Prostate gland (tissue), 2 donors: Measurements from ENCODE around the gene PRKRIP1.

Experiments
- POLR2A ChIP-seq: fragments of 450-650 bp; IDR thresholded peaks from one replicate; pipeline ENCODE4 v1.6.1; 2016; ENCODE audit warnings: antibody characterized with exemption, mild to moderate bottlenecking
- TF ChIP-seq, protein P1 (sequence below), 4 experiments: fragments of 200-600 bp in 2 of 4; fragments of 450-650 bp in 2 of 4; sonication (generic) in 2 of 4; IDR thresholded peaks; 1 replicate in 3 of 4; 2 replicates in 1 of 4; pipeline ENCODE4 v1.5.1; 2016 to 2019; ENCODE audit warnings: antibody characterized with exemption in 4 of 4, mild to moderate bottlenecking in 2 of 4, moderate library complexity in 2 of 4

DNA sequence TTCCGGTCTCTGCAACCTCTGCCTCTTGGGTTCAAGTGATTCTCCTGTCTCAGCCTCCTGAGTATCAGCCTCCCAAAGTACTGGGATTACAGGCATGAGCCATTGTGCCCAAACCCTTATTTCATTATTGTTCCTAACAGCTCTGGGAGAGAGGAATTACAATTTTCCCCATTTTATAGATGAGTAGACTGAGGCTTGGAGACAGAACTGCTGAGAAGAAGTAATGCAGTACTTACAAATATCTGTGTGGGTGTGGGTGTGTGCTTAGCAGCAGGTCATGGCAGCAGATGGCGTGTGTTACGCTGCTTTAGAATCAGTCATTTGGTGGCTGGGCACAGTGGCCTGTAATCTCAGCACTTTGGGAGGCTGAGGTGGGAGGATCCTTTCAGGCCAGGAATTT lies 7.4 kb downstream of the PRKRIP1 start:
- TF ChIP-seq POLR2A, result no peak
- TF ChIP-seq, protein P1, sequence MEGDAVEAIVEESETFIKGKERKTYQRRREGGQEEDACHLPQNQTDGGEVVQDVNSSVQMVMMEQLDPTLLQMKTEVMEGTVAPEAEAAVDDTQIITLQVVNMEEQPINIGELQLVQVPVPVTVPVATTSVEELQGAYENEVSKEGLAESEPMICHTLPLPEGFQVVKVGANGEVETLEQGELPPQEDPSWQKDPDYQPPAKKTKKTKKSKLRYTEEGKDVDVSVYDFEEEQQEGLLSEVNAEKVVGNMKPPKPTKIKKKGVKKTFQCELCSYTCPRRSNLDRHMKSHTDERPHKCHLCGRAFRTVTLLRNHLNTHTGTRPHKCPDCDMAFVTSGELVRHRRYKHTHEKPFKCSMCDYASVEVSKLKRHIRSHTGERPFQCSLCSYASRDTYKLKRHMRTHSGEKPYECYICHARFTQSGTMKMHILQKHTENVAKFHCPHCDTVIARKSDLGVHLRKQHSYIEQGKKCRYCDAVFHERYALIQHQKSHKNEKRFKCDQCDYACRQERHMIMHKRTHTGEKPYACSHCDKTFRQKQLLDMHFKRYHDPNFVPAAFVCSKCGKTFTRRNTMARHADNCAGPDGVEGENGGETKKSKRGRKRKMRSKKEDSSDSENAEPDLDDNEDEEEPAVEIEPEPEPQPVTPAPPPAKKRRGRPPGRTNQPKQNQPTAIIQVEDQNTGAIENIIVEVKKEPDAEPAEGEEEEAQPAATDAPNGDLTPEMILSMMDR (IDR thresholded peaks at IDR 0.05), result no peak
